ENCODE results near the gene OSBPL9. TPM values are rescaled to one million over a fixed set of nuclear protein-coding genes. Genes with fewer than 3 reads are reported as not detected.

OSBPL9 gene
- total RNA-seq, 1 donor from 2014 or later, result 103 TPM

Small RNA genes lying within 50 kb of the gene (microRNA-seq; reads per million reads assigned to microRNA genes)
- not detected for gene MIR761 (ENCODE audit: unreplicated experiment)

Other genes with a start within 250 kb of the OSBPL9 start
- gene EPS15, start 97.8 kb upstream of the OSBPL9 start, total RNA-seq, result 62.4 and 64.8 TPM in 2 replicates